ENCODE measurements around the gene FAM234A. TPM values are rescaled to one million over a fixed set of nuclear protein-coding genes. Genes with fewer than 3 reads are reported as not detected.

FAM234A gene
- total and polyA plus RNA-seq, 2 donors (not counting 3 experiments of a cell fraction or from before 2014, with no cell fraction given): 70.4 to 89.4 TPM

GRCh38 chr16:243348-243747 lies 8.7 kb downstream of the FAM234A start:
- no peaks in the 10 kb centered on the region for H3K9me3 ChIP-seq (replicated peaks; ENCODE audit: control insufficient read depth, insufficient read depth, low read length)
- no peaks in the 10 kb centered on the region for H3K9me1 ChIP-seq (replicated peaks; ENCODE audit: control insufficient read depth, extremely low read depth, insufficient read depth, low read length)
- DNase-seq (ENCODE audit: low read depth, low spot score) (no peak), FAIRE-seq (no peak)
- H3K4me3 ChIP-seq (replicated peaks in 1 of 3; ENCODE audit: insufficient read depth in 1 of 3, low read depth in 1 of 3, low read length in 3 of 3): no peak overlapping the region
- peaks cover 6% of the 10 kb centered on the region for H3K4me1 ChIP-seq (ENCODE audit: control insufficient read depth, extremely low read depth, insufficient read depth, low read length)
- no peak overlapping the region for H3K9ac ChIP-seq (replicated peaks; ENCODE audit: extremely low read depth, insufficient read depth, low read length)
- no peak overlapping the region for H2AFZ ChIP-seq (ENCODE audit: low read depth, low read length)
- H3K27me3 ChIP-seq (ENCODE audit: control insufficient read depth in 2 of 2, insufficient read depth in 2 of 2, low read length in 2 of 2): no peaks in the 10 kb centered on the region
- H3K79me2 ChIP-seq (ENCODE audit: control insufficient read depth, insufficient read depth, low read length): no peaks in the 10 kb centered on the region
- ChIA-PET POLR2A (no interaction called here), CTCF (interaction anchor here (2.1 kb wide), 1 partner anchor 8 kb away, joined by 4 read pairs; the partner anchor contains the start of gene FAM234A)
- H3K36me3 ChIP-seq (ENCODE audit: control insufficient read depth in 2 of 2, extremely low read depth in 1 of 2, insufficient read depth in 2 of 2, low read length in 2 of 2): no peaks in the 10 kb centered on the region
- no peak overlapping the region for H3K27ac ChIP-seq (ENCODE audit: insufficient read depth, low read depth, low read length)
- no peaks in the 10 kb centered on the region for H4K20me1 ChIP-seq (replicated peaks; ENCODE audit: control insufficient read depth, extremely low read depth, insufficient read depth, low read length)
- intact Hi-C loops (cut with micrococcal nuclease): no loop called here
- H3K4me2 ChIP-seq (ENCODE audit: insufficient read depth, low read length): no peak overlapping the region
- dilution Hi-C loops (cut with MboI; ENCODE audit: extremely low pct_ligation_motif_present, low sequenced_read_pairs): no loop called here
- TF ChIP-seq FOS (IDR thresholded peaks at IDR 0.05; ENCODE audit: borderline replicate concordance, insufficient read depth, low read length) (no peak), GATA2 (IDR thresholded peaks at IDR 0.05; ENCODE audit: insufficient read depth, insufficient read length, low read depth, low read length) (no peak), EZH2 (IDR thresholded peaks at IDR 0.05; ENCODE audit: borderline replicate concordance, low read depth, low read length, severe bottlenecking) (no peak), POLR2A (IDR thresholded peaks at IDR 0.05; ENCODE audit: low read depth, low read length) (no peak), MYC (IDR thresholded peaks at IDR 0.05; ENCODE audit: low read depth, low read length) (no peak), POLR2AphosphoS5 (IDR thresholded peaks at IDR 0.05; ENCODE audit: insufficient read depth, low read depth, low read length) (no peak), CTCF (IDR thresholded peaks at IDR 0.05; ENCODE audit: extremely low read depth in 1 of 2, insufficient read depth in 1 of 2, low read depth in 1 of 2, low read length in 2 of 2) (no peak), MAX (IDR thresholded peaks at IDR 0.05; ENCODE audit: insufficient read depth, insufficient read length) (no peak), JUN (IDR thresholded peaks at IDR 0.05; ENCODE audit: borderline replicate concordance, insufficient read depth, insufficient read length, low read depth) (no peak)
- BruUV-seq (replicated peaks): no TSS peak

Data from endothelial cell of umbilical vein (primary cell).